Thyroid gland (tissue), 4 donors: ENCODE data around the gene HLA-DMB. TPM values are rescaled to one million over a fixed set of nuclear protein-coding genes. Genes with fewer than 3 reads are reported as not detected.
A peak's percentile ranks its signal among the peaks of the same experiment; 100 is the strongest.

Source experiments
- DNase-seq, 2 donors: peaks; one replicate each; pipeline ENCODE4 v3.0.0-alpha.2; 2019
- H3K27ac ChIP-seq, 3 donors: fragments of 200-600 bp; sonication (generic); 1 replicate in 2 of 3; 2 replicates in 1 of 3; pipeline ENCODE4 v1.5.1; 2016 to 2019; ENCODE audit warnings: mild to moderate bottlenecking in 1 of 3, moderate library complexity in 1 of 3
- H3K27me3 ChIP-seq: fragments of 200-600 bp; sonication (generic); one replicate; pipeline ENCODE4 v1.5.1; 2019
- H3K36me3 ChIP-seq, 2 donors: fragments of 200-600 bp; sonication (generic); one replicate each; pipeline ENCODE4 v1.5.1; 2016 to 2019
- H3K4me1 ChIP-seq, 2 donors: fragments of 200-600 bp; sonication (generic); one replicate each; pipeline ENCODE4 v1.5.1; 2017 to 2019
- H3K4me3 ChIP-seq, 3 donors: fragments of 200-600 bp; sonication (generic); replicated peaks in 1 of 3; 1 replicate in 2 of 3; 2 replicates in 1 of 3; pipeline ENCODE4 v1.5.1; 2016; ENCODE audit warnings: mild to moderate bottlenecking in 1 of 3
- H3K9me3 ChIP-seq: fragments of 200-600 bp; sonication (generic); one replicate; pipeline ENCODE4 v1.5.1; 2017
- POLR2A ChIP-seq, 2 donors: fragments of 450-650 bp; IDR thresholded peaks; one replicate each; pipeline ENCODE4 v1.6.1; 2017; ENCODE audit warnings: antibody characterized with exemption in 2 of 2, mild to moderate bottlenecking in 2 of 2, moderate library complexity in 1 of 2
- WGBS, 2 donors: methylation state at CpG; one replicate each; pipeline ENCODE4 v1.1.5; 2017; 5-methylcytosine and 5-hydroxymethylcytosine counted together
- intact Hi-C: fragments of 100-400 bp; cut with DNase I; formaldehyde crosslinking; loops from one replicate; pipeline ENCODE4 v1.15.1; 2023
- total RNA-seq, 4 donors: library from RNA; depleted of rRNA; stranded (reverse); fragments of >200 nt; gene quantifications; one replicate each; pipeline ENCODE4 v1.2.3, GENCODE V29; 2016
- TF ChIP-seq, protein P1 (sequence below), 6 experiments: fragments of 200-600 bp in 3 of 6; fragments of 450-650 bp in 3 of 6; sonication (generic) in 3 of 6; IDR thresholded peaks; one replicate each; pipeline ENCODE4 v1.5.1; 2016 to 2019; ENCODE audit warnings: antibody characterized with exemption in 6 of 6, mild to moderate bottlenecking in 2 of 6, inconsistent platforms in 1 of 6, moderate library complexity in 1 of 6

The HLA-DMB gene
- total RNA-seq, 4 donors from 2014 or later = 34.7 to 82.9 (median 51.3) TPM

DNA sequence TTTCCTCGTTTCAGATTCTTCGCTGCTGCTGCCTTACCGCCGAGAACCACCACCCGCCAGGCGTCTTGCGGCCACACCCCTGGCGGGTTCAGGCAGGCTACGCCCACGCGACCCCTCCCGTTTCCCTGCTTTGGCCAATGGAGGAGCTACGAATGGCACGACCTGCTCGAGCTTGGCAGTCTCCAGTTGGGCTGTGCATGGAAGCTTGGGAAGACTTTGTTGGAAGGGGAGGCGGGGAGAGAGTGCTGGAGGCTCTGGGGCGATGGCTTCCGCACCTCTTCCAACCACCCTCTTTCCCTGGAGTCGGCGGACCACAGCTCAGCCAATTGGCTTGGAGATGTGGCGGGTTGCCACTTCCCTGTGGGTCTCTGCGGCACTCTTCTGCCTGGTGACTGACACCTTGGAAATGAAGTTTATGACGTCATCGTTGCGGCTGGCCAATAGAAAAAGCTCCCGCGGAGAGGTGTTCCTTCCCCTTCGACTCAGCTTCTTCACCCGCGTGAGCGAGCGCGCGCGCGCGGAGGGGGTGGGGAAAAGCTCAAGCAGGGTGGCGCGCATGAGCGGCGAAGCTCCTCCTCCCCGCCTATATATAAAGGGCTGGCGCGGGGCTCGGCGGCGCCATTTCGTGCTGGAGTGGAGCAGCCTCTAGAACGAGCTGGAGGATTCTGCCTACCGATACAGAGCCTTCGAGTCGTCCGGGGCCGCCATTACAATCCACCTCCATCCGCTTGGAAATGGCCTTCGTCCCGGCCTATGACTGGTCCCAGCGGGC lies 30.9 kb upstream of the HLA-DMB start:
- Histone ChIP-seq H3K9me3 (no peaks in the 10 kb centered on the region), H3K36me3 (peaks cover 33 to 45% of the 10 kb centered on the region in 2 donors), H3K4me3 (peak overlapping the region; percentile 68 to 100 (median 98)), H3K27ac (peak overlapping the region; percentile 100), H3K4me1 (peaks cover 29 to 31% of the 10 kb centered on the region in 2 donors), H3K27me3 (no peaks in the 10 kb centered on the region)
- peak; percentile 100 for DNase-seq
- peak; percentile 94 for TF ChIP-seq POLR2A (IDR thresholded peaks at IDR 0.05)
- TF ChIP-seq, protein P1, sequence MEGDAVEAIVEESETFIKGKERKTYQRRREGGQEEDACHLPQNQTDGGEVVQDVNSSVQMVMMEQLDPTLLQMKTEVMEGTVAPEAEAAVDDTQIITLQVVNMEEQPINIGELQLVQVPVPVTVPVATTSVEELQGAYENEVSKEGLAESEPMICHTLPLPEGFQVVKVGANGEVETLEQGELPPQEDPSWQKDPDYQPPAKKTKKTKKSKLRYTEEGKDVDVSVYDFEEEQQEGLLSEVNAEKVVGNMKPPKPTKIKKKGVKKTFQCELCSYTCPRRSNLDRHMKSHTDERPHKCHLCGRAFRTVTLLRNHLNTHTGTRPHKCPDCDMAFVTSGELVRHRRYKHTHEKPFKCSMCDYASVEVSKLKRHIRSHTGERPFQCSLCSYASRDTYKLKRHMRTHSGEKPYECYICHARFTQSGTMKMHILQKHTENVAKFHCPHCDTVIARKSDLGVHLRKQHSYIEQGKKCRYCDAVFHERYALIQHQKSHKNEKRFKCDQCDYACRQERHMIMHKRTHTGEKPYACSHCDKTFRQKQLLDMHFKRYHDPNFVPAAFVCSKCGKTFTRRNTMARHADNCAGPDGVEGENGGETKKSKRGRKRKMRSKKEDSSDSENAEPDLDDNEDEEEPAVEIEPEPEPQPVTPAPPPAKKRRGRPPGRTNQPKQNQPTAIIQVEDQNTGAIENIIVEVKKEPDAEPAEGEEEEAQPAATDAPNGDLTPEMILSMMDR (IDR thresholded peaks at IDR 0.05) = peak in 1 of 6 experiments; percentile 17
- WGBS, 2 donors = 0% methylated on average over 53 to 58 of the region's 58 CpGs
- intact Hi-C loops = no loop called here

GRCh38 chr6:32971242-32971580 lies 30.4 kb upstream of the HLA-DMB start:
- TF ChIP-seq POLR2A (IDR thresholded peaks at IDR 0.05) = no peak
- TF ChIP-seq, protein P1 (IDR thresholded peaks at IDR 0.05) = no peak
- H3K36me3 ChIP-seq = peaks cover 28 to 39% of the 10 kb centered on the region in 2 donors
- H3K27ac ChIP-seq = peak overlapping the region; percentile 100
- WGBS, 2 donors = 0 to 2% methylated on average over 15 of the region's 15 CpGs
- H3K27me3 ChIP-seq = no peaks in the 10 kb centered on the region
- no peaks in the 10 kb centered on the region for H3K9me3 ChIP-seq
- peak overlapping the region in 2 of 3 donors; percentile 62 to 98 for H3K4me3 ChIP-seq
- no peak for DNase-seq
- intact Hi-C loops = no loop called here
- H3K4me1 ChIP-seq = peaks cover 29 to 30% of the 10 kb centered on the region in 2 donors

- Histone ChIP-seq H3K4me1 (peaks cover 24 to 28% of the 10 kb centered on the region in 2 donors), H3K36me3 (peaks cover 22 to 34% of the 10 kb centered on the region in 2 donors), H3K27ac (peak overlapping the region; percentile 100), H3K27me3 (no peaks in the 10 kb centered on the region), H3K4me3 (peak overlapping the region; percentile 62 to 98 (median 88)), H3K9me3 (no peaks in the 10 kb centered on the region)
- intact Hi-C loops = no loop called here
- TF ChIP-seq, protein P1 (IDR thresholded peaks at IDR 0.05) = no peak
- no peak for TF ChIP-seq POLR2A (IDR thresholded peaks at IDR 0.05)
- peak; percentile 90 to 93 for DNase-seq
- WGBS, 2 donors = 1% methylated on average over 33 to 36 of the region's 43 CpGs
These were observed 29.8 kb upstream of the HLA-DMB start for GRCh38 chr6:32970413-32971241.

DNA sequence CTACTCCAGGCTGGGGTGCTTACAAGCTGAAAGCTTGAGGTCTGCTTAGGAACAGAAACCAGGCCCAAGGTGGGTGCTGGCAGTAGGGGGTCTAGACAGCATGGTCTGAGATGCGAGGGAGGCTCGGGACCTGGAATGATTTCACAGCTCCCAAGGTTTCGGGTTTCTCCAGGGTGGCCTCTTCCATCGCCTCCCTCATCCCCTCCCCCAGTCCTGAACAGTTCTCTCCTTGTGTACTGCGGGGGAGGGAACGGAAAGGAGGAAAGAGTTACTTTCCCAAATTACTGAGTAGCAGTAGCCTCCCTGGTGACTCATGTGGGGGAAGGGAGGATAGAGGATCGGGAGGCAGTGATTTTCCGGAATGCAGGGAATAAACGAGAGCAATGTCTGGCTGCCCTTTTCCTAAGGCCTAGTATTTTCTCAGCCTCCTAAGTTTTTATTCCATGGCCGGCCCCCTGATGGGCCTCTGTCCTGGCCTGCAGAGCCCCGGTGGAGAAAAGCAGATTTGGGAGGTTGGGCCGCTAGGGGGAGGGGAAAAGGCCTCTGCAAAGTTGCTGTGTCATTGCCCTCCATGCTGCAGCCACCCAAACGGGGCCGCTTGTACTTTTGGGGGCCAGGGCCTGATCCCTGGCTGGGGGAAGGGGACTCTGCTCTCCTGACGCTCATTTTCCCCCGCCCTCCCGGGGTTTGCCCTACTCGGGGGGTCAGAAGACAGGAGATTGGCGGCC lies 29.0 kb upstream of the HLA-DMB start:
- Histone ChIP-seq H3K9me3 (no peaks in the 10 kb centered on the region), H3K27me3 (no peaks in the 10 kb centered on the region), H3K4me3 (peak overlapping the region; percentile 62 to 98 (median 88)), H3K27ac (peak overlapping the region; percentile 100), H3K4me1 (peaks cover 17 to 23% of the 10 kb centered on the region in 2 donors), H3K36me3 (peaks cover 14 to 26% of the 10 kb centered on the region in 2 donors)
- peak in 1 of 2 donors; percentile 59 for TF ChIP-seq POLR2A (IDR thresholded peaks at IDR 0.05)
- TF ChIP-seq, protein P1 (IDR thresholded peaks at IDR 0.05) = peak in 4 of 6 experiments; percentile 19 to 38 (median 30)
- whole genome bisulfite sequencing, 2 donors = 0 to 1% methylated on average over 12 to 17 of the region's 19 CpGs
- DNase-seq = peak; percentile 76 to 80
- intact Hi-C loops = no loop called here
